Spleen (tissue), 3 donors: Measurements from ENCODE around the gene TJP3.

ENCODE experiments used
- POLR2A ChIP-seq, 3 donors: fragments of 450-650 bp; IDR thresholded peaks; one replicate each; pipeline ENCODE4 v1.5.1; 2017; ENCODE audit warnings: antibody characterized with exemption in 3 of 3, mild to moderate bottlenecking in 1 of 3
- POLR2AphosphoS5 ChIP-seq, 3 donors: sonication (generic); formaldehyde crosslinking; IDR thresholded peaks; one replicate each; pipeline ENCODE4 v1.5.1; 2017; ENCODE audit warnings: antibody characterized with exemption in 3 of 3

- TF ChIP-seq POLR2A (IDR thresholded peaks at IDR 0.05) (no peak), POLR2AphosphoS5 (IDR thresholded peaks at IDR 0.05) (no peak)
These were observed 73.4 kb downstream of the TJP3 start for GRCh38 chr19:3781603-3782002.
